GM12878 (cell line): ENCODE results near the gene ANO7. TPM values are rescaled to one million over a fixed set of nuclear protein-coding genes. Genes with fewer than 3 reads are reported as not detected.

Source experiments
- ATAC-seq: fragments of 200-7000 bp; cut with Tn5 transposase; 3 replicates; pipeline ENCODE4 v1.9.1; 2020; ENCODE audit warnings: mild to moderate bottlenecking, moderate library complexity
- BruUV-seq: library from RNA; stranded (reverse); fragments of 400-500 nt; replicated peaks from 2 replicates; lab custom pipeline; 2021; lab: Mats Ljungman, UMichigan
- CTCF ChIA-PET: fragments of 300-600 bp; sonication (Branson Sonifier 250); formaldehyde crosslinking; extraction: SDS; loops from one replicate; lab custom pipeline; 2021; ENCODE audit warnings: inconsistent platforms; lab: Yijun Ruan, JAX
- POLR2A ChIA-PET: fragments of 350-600 bp; formaldehyde crosslinking; extraction: SDS; loops from one replicate; lab custom pipeline; 2021; ENCODE audit warnings: inconsistent platforms; lab: Charles Lee
- RAD21 ChIA-PET: fragments of 300-600 bp; sonication (Branson Sonifier 250); formaldehyde crosslinking; loops from one replicate; lab custom pipeline; 2023; ENCODE audit warnings: antibody characterized with exemption; ENCODE audit not compliant: unreplicated experiment; lab: Charles Lee
- SMC1A ChIA-PET: fragments of 300-600 bp; sonication (Branson Sonifier 250); formaldehyde crosslinking; loops from one replicate; lab custom pipeline; 2023; ENCODE audit not compliant: unreplicated experiment, uncharacterized antibody; lab: Charles Lee
- DNase-seq: peaks from one replicate; pipeline ENCODE4 v3.0.0-alpha.2; 2011; ENCODE audit warnings: low read depth, low spot score
- FAIRE-seq: peaks from 3 replicates; lab custom pipeline; 2011; peaks lifted over from hg19 to GRCh38; lab: Jason Lieb, UNC
- H2AFZ ChIP-seq: 2 replicates; pipeline ENCODE4 v1.6.0; 2011; ENCODE audit warnings: low read depth, low read length, control low read depth; ENCODE audit not compliant: control insufficient read depth
- H3K27ac ChIP-seq: 2 replicates; pipeline ENCODE4 v1.5.1; 2011; ENCODE audit warnings: control low read depth; ENCODE audit not compliant: control insufficient read depth, insufficient read depth
- H3K27me3 ChIP-seq, 2 experiments: replicated peaks in 1 of 2; 2 replicates each; pipeline versions ENCODE4 v1.6.0 to v1.6.1; 2011; ENCODE audit warnings: low read length in 1 of 2; ENCODE audit not compliant: control insufficient read depth in 2 of 2, insufficient read depth in 2 of 2
- H3K36me3 ChIP-seq, 2 experiments: 2 replicates each; pipeline ENCODE4 v1.5.1; 2011; ENCODE audit warnings: low read length in 1 of 2; ENCODE audit not compliant: control insufficient read depth in 2 of 2, insufficient read depth in 2 of 2
- H3K4me1 ChIP-seq: 2 replicates; pipeline ENCODE4 v1.6.1; 2011; ENCODE audit warnings: mild to moderate bottlenecking, low read length, moderate library complexity, mixed read lengths; ENCODE audit not compliant: control insufficient read depth, insufficient read depth
- H3K4me2 ChIP-seq: 2 replicates; pipeline ENCODE4 v1.6.0; 2011; ENCODE audit warnings: control low read depth; ENCODE audit not compliant: control insufficient read depth, insufficient read depth
- H3K4me3 ChIP-seq: fragments of 200-600 bp; sonication (generic); 2 replicates; pipeline ENCODE4 v1.5.1; 2016
- H3K79me2 ChIP-seq: 2 replicates; pipeline ENCODE4 v1.6.0; 2011; ENCODE audit warnings: low read length; ENCODE audit not compliant: control insufficient read depth, insufficient read depth
- H3K9ac ChIP-seq: 2 replicates; pipeline ENCODE4 v1.8.0; 2011; ENCODE audit warnings: low read length, control low read depth, mixed read lengths; ENCODE audit not compliant: control insufficient read depth, insufficient read depth
- H3K9me3 ChIP-seq: replicated peaks from 3 replicates; pipeline ENCODE4 v1.5.1; 2011; ENCODE audit warnings: mild to moderate bottlenecking, low read length; ENCODE audit not compliant: control insufficient read depth, insufficient read depth
- H4K20me1 ChIP-seq: 2 replicates; pipeline ENCODE4 v1.6.0; 2011; ENCODE audit not compliant: control insufficient read depth, insufficient read depth
- BHLHE40 ChIP-seq, 2 experiments: fragments of 450-650 bp in 1 of 2; IDR thresholded peaks; 2 replicates each; pipeline ENCODE4 v1.6.1; 2011 to 2017; ENCODE audit warnings: low read depth in 2 of 2, borderline replicate concordance in 1 of 2, improper control_type of control experiment in 1 of 2, low read length in 1 of 2, mild to moderate bottlenecking in 1 of 2
- DPF2 ChIP-seq: fragments of 450-650 bp; IDR thresholded peaks from 2 replicates; pipeline ENCODE4 v1.6.1; 2017; ENCODE audit warnings: mild to moderate bottlenecking
- ELK1 ChIP-seq: IDR thresholded peaks from 2 replicates; pipeline ENCODE4 v1.6.1; 2012; ENCODE audit warnings: low read depth, low read length, improper control_type of control experiment
- FOXM1 ChIP-seq: IDR thresholded peaks from 2 replicates; pipeline ENCODE4 v1.6.1; 2012; ENCODE audit warnings: low read depth, mild to moderate bottlenecking, inconsistent platforms, low read length, moderate library complexity
- IKZF1 ChIP-seq: fragments of 450-650 bp; conservative IDR thresholded peaks from 2 replicates; pipeline ENCODE4 v1.6.1; 2017; ENCODE audit warnings: antibody characterized with exemption, mild to moderate bottlenecking
- MXI1 ChIP-seq: fragments of 150-350 bp; IDR thresholded peaks from 2 replicates; pipeline ENCODE4 v1.6.1; 2011; ENCODE audit warnings: low read depth, mild to moderate bottlenecking, inconsistent platforms, low read length, improper control_type of control experiment
- NFXL1 ChIP-seq: fragments of 450-650 bp; IDR thresholded peaks from 2 replicates; pipeline ENCODE4 v1.6.1; 2017; ENCODE audit warnings: antibody characterized with exemption, mild to moderate bottlenecking, borderline replicate concordance
- NKRF ChIP-seq: fragments of 450-650 bp; conservative IDR thresholded peaks from 2 replicates; pipeline ENCODE4 v1.6.1; 2017; ENCODE audit warnings: mild to moderate bottlenecking, moderate library complexity
- PAX5 ChIP-seq: IDR thresholded peaks from 2 replicates; pipeline ENCODE4 v1.6.1; 2011; ENCODE audit warnings: low read depth, low read length, borderline replicate concordance
- SIX5 ChIP-seq: IDR thresholded peaks from 2 replicates; pipeline ENCODE4 v1.6.1; 2011; ENCODE audit warnings: mild to moderate bottlenecking, low read depth, low read length, moderate library complexity; ENCODE audit not compliant: severe bottlenecking
- TCF3 ChIP-seq: IDR thresholded peaks from 2 replicates; pipeline ENCODE4 v1.6.1; 2012; ENCODE audit warnings: low read depth, mild to moderate bottlenecking, low read length, borderline replicate concordance; ENCODE audit not compliant: insufficient read depth
- ZNF207 ChIP-seq: fragments of 450-650 bp; IDR thresholded peaks from 2 replicates; pipeline ENCODE4 v1.6.1; 2014; ENCODE audit warnings: antibody characterized with exemption, mild to moderate bottlenecking, borderline replicate concordance
- WGBS: methylation state at CpG from one replicate; pipeline ENCODE4 v1.1.6; 2016; ENCODE audit warnings: low lambda C conversion rate; ENCODE audit not compliant: insufficient replicate concordance, insufficient coverage; ENCODE audit errors: missing lambda C conversion rate; 5-methylcytosine and 5-hydroxymethylcytosine counted together
- in situ Hi-C: fragments of 300-500 bp; cut with MboI; formaldehyde crosslinking; loops from 9 replicates; pipeline ENCODE4 v1.14.3; 2018; ENCODE audit warnings: mixed read lengths
- intact Hi-C: fragments of 100-400 bp; cut with micrococcal nuclease; formaldehyde crosslinking; loops from one replicate; pipeline ENCODE4 v1.14.2; 2022; ENCODE audit not compliant: unreplicated experiment
- polyA plus RNA-seq, 11 experiments: library from polyadenylated mRNA; depleted of rRNA in 4 of 11; unstranded in 6 of 11; stranded (reverse) in 5 of 11; fragments of >200 nt; fragmentation: Nextera tagmentation in 4 of 11; fragmentation: Illumina TruSeq in 1 of 11; extraction: Ambion mirVana in 4 of 11; extraction: Trizol in 1 of 11; gene quantifications; 1 replicate in 1 of 11; 2 replicates in 10 of 11; pipeline versions ENCODE4 v1.2.1 to v1.2.3, GENCODE V29; 2011 to 2016; ENCODE audit warnings: inconsistent platforms in 2 of 11, missing spikeins in 2 of 11, low read depth in 1 of 11
- total RNA-seq, 4 experiments: library from RNA; depleted of rRNA in 3 of 4; stranded (reverse); fragments of >200 nt in 3 of 4; fragmentation: Illumina TruSeq in 1 of 4; extraction: Trizol in 1 of 4; gene quantifications; 2 replicates each; pipeline versions ENCODE4 v1.2.1 to v1.2.3, GENCODE V29; 2013 to 2021
- TF ChIP-seq, protein P1 (sequence below), 3 experiments: IDR thresholded peaks in 2 of 3; conservative IDR thresholded peaks in 1 of 3; 2 replicates each; pipeline ENCODE4 v1.5.1; 2011; ENCODE audit warnings: low read depth in 3 of 3, low read length in 3 of 3, mild to moderate bottlenecking in 3 of 3, control low read depth in 2 of 3, moderate library complexity in 2 of 3, inconsistent platforms in 1 of 3, mixed read lengths in 1 of 3; ENCODE audit not compliant: control insufficient read depth in 2 of 3, insufficient read depth in 1 of 3; ENCODE audit errors: extremely low read depth in 1 of 3
- TF ChIP-seq, protein P2 (sequence below): fragments of 450-650 bp; IDR thresholded peaks from 2 replicates; pipeline ENCODE4 v1.6.1; 2016; ENCODE audit warnings: mild to moderate bottlenecking

ANO7 gene
- total and polyA plus RNA-seq, 10 of the 15 experiments (the other 5 are each of a cell fraction or from before 2014, with no cell fraction given): 0.08 to 1.4 (median 0.44) TPM

- Histone ChIP-seq H3K36me3 (no peaks in the 10 kb centered on the region), H3K79me2 (no peaks in the 10 kb centered on the region), H3K4me2 (peak overlapping the region; percentile 58), H3K27ac (no peak overlapping the region), H4K20me1 (no peaks in the 10 kb centered on the region), H2AFZ (peak overlapping the region; percentile 81), H3K9ac (peak overlapping the region; percentile 35; the same call in 1 of the 2 replicates), H3K4me3 (peak overlapping the region; percentile 64), H3K9me3 (no peaks in the 10 kb centered on the region), H3K4me1 (no peaks in the 10 kb centered on the region), H3K27me3 (no peaks in the 10 kb centered on the region)
- in situ Hi-C loops: loop anchor here (5.0 kb wide), 1 partner anchor 140 kb away; no protein-coding TSS in a partner anchor
- intact Hi-C loops: loop anchor here (5.0 to 10.0 kb wide), 2 partner anchors 140 to 363 kb away; no protein-coding TSS in a partner anchor
- ChIA-PET CTCF (interaction anchor here (0.6 to 2.1 kb wide), 7 partner anchors 44 to 175 kb away, joined by 3 to 27 read pairs (median 4); no protein-coding TSS in a partner anchor), SMC1A (interaction anchor here (0.7 to 1.7 kb wide), 3 partner anchors 66 to 496 kb away, joined by 3 to 4 read pairs (median 3); no protein-coding TSS in a partner anchor), RAD21 (interaction anchor here (0.7 kb wide), 1 partner anchor 67 kb away, joined by 3 read pairs; no protein-coding TSS in a partner anchor), POLR2A (no interaction called here)
- WGBS: 3% methylated on average over 20 of the region's 77 CpGs
- peak; percentile 80 for ATAC-seq
- DNase-seq: no peak
- no TSS peak for BruUV-seq
- FAIRE-seq: no peak
- TF ChIP-seq ZNF207 (no peak), PAX5 (0 out of 2 replicates have a peak, but pooled peaks have one; percentile 23), MXI1 (peak; percentile 52), NKRF (0 out of 2 replicates have a peak, but pooled peaks have one; percentile 40), NFXL1 (no peak), BHLHE40 (IDR thresholded peaks at IDR 0.05; ENCODE audit: borderline replicate concordance in 1 of 2, low read depth in 2 of 2, low read length in 1 of 2) (peak in 1 of 2 experiments; percentile 51; a peak in 2 of 4 replicates), TCF3 (0 out of 2 replicates have a peak, but pooled peaks have one; percentile 60), SIX5 (no peak), FOXM1 (no peak), IKZF1 (peak; percentile 9; the same call in 1 of the 2 replicates), ELK1 (no peak), DPF2 (0 out of 2 replicates have a peak, but pooled peaks have one; percentile 31)
- TF ChIP-seq, protein P1, sequence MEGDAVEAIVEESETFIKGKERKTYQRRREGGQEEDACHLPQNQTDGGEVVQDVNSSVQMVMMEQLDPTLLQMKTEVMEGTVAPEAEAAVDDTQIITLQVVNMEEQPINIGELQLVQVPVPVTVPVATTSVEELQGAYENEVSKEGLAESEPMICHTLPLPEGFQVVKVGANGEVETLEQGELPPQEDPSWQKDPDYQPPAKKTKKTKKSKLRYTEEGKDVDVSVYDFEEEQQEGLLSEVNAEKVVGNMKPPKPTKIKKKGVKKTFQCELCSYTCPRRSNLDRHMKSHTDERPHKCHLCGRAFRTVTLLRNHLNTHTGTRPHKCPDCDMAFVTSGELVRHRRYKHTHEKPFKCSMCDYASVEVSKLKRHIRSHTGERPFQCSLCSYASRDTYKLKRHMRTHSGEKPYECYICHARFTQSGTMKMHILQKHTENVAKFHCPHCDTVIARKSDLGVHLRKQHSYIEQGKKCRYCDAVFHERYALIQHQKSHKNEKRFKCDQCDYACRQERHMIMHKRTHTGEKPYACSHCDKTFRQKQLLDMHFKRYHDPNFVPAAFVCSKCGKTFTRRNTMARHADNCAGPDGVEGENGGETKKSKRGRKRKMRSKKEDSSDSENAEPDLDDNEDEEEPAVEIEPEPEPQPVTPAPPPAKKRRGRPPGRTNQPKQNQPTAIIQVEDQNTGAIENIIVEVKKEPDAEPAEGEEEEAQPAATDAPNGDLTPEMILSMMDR (IDR thresholded peaks at IDR 0.05 in 2 of 3, conservative IDR thresholded peaks at IDR 0.05 in 1 of 3; ENCODE audit: control insufficient read depth in 2 of 3, extremely low read depth in 1 of 3, insufficient read depth in 1 of 3, low read depth in 3 of 3, low read length in 3 of 3): peak in 1 of 3 experiments; percentile 5; a peak in 1 of 6 replicates
- TF ChIP-seq, protein P2, sequence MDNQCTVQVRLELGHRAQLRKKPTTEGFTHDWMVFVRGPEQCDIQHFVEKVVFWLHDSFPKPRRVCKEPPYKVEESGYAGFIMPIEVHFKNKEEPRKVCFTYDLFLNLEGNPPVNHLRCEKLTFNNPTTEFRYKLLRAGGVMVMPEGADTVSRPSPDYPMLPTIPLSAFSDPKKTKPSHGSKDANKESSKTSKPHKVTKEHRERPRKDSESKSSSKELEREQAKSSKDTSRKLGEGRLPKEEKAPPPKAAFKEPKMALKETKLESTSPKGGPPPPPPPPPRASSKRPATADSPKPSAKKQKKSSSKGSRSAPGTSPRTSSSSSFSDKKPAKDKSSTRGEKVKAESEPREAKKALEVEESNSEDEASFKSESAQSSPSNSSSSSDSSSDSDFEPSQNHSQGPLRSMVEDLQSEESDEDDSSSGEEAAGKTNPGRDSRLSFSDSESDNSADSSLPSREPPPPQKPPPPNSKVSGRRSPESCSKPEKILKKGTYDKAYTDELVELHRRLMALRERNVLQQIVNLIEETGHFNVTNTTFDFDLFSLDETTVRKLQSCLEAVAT: no peak
These were observed 29.0 kb downstream of the ANO7 start for GRCh38 chr2:241217320-241218031.
